Tibial nerve (tissue), 4 donors: ENCODE data around the gene TRAPPC3L.

Source experiments
- EP300 ChIP-seq, 2 donors: sonication (generic); formaldehyde crosslinking; IDR thresholded peaks; one replicate each; pipeline ENCODE4 v1.6.1; 2017; ENCODE audit warnings: antibody characterized with exemption in 2 of 2, mild to moderate bottlenecking in 1 of 2
- POLR2A ChIP-seq, 2 donors: fragments of 450-650 bp; IDR thresholded peaks; one replicate each; pipeline ENCODE4 v1.6.1; 2017; ENCODE audit warnings: antibody characterized with exemption in 2 of 2, mild to moderate bottlenecking in 2 of 2, moderate library complexity in 2 of 2
- TF ChIP-seq, protein P1 (sequence below), 5 experiments: fragments of 200-600 bp in 3 of 5; fragments of 450-650 bp in 2 of 5; sonication (generic) in 3 of 5; IDR thresholded peaks; one replicate each; pipeline ENCODE4 v1.5.1; 2016 to 2019; ENCODE audit warnings: antibody characterized with exemption in 5 of 5, mild to moderate bottlenecking in 3 of 5, moderate library complexity in 2 of 5

DNA sequence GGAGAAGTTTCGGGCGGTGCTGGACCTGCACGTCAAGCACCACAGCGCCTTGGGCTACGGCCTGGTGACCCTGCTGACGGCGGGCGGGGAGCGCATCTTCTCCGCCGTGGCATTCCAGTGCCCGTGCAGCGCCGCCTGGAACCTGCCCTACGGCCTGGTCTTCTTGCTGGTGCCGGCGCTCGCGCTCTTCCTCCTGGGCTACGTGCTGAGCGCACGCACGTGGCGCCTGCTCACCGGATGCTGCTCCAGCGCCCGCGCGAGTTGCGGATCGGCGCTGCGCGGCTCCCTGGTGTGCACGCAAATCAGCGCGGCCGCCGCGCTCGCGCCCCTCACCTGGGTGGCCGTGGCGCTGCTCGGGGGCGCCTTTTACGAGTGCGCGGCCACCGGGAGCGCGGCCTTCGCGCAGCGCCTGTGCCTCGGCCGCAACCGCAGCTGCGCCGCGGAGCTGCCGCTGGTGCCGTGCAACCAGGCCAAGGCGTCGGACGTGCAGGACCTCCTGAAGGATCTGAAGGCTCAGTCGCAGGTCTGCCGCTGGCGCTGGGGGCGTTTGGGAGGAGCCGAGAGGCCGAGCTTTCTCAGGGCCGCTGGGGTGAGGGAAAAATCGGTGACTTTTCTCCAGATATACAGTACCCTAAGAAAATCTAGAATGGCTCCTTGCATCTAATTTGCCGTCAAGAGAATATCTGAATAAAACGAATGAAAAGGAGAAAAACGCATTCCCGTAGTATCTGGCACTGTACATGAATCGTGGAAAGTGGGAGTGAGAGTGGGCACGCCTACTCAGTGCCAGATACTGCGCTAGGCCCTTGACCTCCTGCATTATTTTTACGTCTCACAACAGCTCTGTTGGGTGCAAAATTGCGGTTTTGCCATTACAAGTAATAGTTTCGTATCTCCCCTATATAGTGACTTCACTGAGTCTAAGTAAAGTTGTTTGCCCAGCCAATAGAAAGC is 83.3 kb downstream of the TRAPPC3L start:
- TF ChIP-seq, protein P1, sequence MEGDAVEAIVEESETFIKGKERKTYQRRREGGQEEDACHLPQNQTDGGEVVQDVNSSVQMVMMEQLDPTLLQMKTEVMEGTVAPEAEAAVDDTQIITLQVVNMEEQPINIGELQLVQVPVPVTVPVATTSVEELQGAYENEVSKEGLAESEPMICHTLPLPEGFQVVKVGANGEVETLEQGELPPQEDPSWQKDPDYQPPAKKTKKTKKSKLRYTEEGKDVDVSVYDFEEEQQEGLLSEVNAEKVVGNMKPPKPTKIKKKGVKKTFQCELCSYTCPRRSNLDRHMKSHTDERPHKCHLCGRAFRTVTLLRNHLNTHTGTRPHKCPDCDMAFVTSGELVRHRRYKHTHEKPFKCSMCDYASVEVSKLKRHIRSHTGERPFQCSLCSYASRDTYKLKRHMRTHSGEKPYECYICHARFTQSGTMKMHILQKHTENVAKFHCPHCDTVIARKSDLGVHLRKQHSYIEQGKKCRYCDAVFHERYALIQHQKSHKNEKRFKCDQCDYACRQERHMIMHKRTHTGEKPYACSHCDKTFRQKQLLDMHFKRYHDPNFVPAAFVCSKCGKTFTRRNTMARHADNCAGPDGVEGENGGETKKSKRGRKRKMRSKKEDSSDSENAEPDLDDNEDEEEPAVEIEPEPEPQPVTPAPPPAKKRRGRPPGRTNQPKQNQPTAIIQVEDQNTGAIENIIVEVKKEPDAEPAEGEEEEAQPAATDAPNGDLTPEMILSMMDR (IDR thresholded peaks at IDR 0.05) = no peak
- no peak for TF ChIP-seq POLR2A (IDR thresholded peaks at IDR 0.05)
- TF ChIP-seq EP300 (IDR thresholded peaks at IDR 0.05) = no peak
